NCI-H1694 (cell line): ENCODE data around the gene ZNF444.
A peak's percentile ranks its signal among the peaks of the same experiment; 100 is the strongest.

Source experiments
- DNase-seq: peaks from one replicate; lab custom pipeline; 2025; lab: John Stamatoyannopoulos, UW

Gene ZNF444

DNA sequence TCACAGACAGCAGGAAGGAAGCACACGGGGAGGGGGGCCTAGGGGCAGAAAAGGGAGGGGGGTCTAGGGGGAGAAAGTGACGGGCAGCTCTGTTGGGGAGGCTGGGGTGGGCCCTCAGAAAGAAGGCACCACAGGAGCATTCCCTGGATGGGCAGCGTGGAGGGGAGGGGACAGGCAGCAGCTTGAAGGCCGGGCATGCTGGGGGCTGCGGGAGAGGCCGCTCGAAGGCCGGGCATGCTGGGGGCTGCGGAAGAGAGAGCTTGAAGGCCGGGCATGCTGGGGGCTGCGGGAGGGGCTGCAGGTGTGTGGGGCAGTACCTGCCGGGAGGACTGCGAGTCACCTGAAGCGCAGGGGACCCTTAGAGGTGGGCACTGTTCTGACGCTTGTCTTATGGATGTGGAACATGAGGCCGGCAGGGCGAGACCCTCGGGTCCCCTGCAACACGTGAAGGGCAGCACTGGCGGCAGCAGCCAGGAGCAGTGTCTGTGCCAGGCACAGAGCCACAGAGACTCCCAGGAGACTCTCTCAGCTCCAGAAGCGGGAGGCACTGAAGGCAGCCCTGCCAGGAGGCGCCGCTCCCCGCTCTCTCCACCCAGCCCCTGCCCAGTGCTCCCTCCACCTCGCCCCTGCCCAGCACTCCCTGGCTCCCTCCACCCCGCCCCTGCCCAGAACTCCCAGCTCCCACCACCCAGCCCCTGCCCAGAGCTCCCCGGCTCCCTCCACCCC is 33.3 kb upstream of the ZNF444 start:
- peak; percentile 8 for DNase-seq

GRCh38 chr19:56108447-56109195 is 32.5 kb upstream of the ZNF444 start:
- DNase-seq = no peak

DNA sequence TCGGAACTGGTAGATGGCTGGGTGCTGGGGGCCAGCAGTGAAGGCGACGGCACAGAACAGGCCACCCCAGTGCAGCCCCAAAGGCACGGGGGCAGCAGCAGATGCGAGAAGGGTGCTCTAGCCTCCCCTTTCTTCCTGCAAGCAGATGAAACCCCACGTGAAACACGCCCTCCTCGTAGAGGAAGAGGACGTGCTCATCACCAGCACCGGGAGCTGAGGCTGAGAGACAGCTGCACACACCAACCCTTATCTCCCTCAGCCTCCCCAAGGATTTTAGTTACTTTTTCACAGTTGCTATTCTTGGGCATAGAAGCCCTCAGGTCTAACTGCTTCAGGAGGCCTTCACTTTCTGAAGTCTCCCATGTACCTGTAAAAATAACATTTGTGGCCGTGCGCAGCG is 31.9 kb upstream of the ZNF444 start:
- no peak for DNase-seq

DNA sequence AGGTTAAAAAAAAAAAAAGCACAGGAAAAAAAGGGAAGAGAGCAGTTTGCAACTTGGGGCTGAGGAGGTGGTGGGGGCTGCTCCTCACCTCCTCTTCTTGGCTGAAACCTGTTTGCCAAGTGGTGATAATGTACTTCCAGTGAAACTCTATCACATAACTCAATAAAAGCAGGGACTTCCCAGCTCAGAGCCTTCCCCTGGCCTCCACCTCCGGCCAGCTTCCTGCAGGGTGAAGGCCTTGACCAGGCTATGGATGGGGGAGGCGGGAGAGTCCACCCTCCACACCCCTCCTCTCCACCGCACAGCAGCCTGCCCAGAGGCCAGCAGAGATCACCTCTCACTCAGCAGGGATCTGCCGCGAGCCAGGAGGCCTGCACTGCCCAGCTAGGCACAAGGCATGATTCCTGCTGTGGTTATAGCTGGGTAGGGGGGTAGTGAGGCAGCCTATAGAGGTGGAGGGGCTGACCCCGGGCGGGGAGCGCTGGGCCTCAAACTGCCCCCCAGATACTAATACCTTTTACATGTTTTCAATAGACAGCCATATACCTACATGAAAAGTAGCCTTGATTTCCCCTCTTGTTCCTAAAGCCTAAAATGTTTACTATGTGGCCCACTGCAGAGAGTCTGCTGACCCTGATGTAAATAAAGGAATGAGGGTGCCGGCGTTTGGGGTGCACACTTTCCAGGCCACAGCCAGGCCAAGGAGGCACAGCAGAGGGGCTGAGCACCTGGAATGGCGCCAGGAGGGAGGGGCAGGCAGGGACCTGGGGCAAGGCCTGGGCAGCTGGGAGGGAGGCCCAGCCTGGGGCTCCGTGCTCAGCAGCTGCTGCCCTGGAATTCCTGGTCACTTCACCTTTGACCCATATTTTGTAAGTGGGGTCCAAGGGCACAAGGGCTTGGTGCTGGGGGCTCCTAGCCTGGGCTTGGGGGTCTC is 30.3 kb upstream of the ZNF444 start:
- DNase-seq = no peak

GRCh38 chr19:56111601-56112312 is 29.3 kb upstream of the ZNF444 start:
- DNase-seq = no peak

- DNase-seq = no peak
Measured at GRCh38 chr19:56112313-56112709, 28.8 kb upstream of the ZNF444 start.

DNA sequence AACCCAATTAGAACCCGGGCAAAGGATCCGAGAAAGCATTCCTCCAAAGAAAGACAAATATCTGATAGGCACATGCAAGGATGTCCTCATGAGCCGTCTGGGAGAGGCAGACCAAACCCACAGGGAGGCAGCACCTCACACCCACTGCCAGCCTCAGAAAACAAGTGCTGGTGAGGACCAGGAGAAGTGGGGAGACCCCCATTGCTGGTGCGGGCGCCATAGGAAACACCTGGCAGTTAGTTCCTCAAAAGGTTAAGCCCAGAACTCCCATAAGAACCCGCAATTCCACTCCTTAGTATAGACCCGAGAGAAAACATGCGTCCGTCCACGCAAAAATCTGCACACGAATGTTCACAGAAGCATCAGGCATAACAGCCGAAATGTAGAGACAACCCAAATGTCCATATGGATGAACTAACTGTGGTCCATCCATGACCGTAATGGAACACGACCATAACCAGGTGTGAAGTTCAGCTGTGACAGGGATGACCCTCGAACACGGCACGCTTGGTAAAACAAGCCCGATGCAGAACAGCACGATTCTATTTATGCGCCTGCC is 27.9 kb upstream of the ZNF444 start:
- DNase-seq = no peak

- DNase-seq = no peak
Measured at GRCh38 chr19:56114051-56114777, 26.9 kb upstream of the ZNF444 start.

GRCh38 chr19:56114778-56115110 is 26.3 kb upstream of the ZNF444 start:
- no peak for DNase-seq

DNA sequence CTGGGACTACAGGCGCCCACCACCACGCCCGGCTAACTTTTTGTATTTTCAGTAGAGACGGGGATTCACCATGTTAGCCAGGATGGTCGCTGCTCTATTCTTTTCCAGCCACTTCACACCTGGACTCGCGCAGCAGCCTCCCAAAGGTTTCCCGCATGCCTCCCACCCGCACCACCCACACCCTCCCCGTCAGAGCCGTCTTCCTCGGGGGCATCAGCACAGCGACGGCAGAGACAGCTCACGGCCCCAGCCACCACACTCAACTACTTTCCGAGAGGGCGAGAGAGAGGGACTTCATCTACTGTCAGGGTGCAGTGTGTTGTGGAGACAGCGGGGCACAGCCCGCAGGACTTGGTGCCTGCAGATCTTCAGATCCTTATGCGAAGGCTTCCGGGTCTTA is 25.6 kb upstream of the ZNF444 start:
- DNase-seq = no peak

DNA sequence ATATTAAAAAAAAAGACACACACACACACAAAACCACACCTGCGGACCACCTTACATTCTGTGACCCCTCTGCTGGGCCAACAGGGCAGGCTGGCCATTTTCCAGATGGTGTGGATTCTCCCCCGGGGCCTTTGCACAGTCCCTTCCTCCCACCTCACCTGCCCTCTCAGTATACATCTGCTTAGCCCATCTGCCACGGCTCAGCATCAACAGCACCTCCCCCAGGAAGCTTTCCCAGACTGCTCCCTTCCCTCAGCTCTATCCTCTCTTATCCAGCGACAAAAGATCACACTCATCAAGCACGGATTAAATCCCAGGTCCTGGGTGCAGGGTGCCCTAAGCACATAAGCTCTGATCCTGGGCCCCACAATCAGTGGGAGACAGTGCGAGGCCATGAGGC is 24.5 kb upstream of the ZNF444 start:
- DNase-seq = no peak

DNA sequence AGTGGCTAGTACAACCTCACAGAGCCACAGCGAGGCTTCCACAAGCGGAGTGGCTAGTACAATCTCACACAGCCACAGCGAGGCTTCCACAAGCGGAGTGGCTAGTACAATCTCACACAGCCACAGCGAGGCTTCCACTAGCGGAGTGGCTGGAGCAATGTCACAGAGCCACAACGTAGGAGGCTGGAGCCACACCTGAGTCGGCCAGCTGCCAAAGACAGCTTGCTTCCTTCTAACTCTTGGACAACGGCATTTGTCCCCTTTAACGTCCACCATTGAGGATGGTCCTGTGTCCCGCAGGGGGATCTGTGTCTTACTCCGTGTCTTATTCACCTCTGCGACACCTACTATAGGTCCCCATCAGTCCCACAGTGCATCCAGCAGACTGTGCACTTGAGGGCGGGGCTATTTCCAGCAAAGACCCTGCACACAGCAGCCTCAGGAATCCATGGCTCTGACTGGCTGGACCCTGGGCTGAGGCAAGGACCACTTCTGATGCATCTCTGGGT is 23.7 kb upstream of the ZNF444 start:
- DNase-seq = no peak

GRCh38 chr19:56117889-56118288 is 23.2 kb upstream of the ZNF444 start:
- DNase-seq = no peak

DNA sequence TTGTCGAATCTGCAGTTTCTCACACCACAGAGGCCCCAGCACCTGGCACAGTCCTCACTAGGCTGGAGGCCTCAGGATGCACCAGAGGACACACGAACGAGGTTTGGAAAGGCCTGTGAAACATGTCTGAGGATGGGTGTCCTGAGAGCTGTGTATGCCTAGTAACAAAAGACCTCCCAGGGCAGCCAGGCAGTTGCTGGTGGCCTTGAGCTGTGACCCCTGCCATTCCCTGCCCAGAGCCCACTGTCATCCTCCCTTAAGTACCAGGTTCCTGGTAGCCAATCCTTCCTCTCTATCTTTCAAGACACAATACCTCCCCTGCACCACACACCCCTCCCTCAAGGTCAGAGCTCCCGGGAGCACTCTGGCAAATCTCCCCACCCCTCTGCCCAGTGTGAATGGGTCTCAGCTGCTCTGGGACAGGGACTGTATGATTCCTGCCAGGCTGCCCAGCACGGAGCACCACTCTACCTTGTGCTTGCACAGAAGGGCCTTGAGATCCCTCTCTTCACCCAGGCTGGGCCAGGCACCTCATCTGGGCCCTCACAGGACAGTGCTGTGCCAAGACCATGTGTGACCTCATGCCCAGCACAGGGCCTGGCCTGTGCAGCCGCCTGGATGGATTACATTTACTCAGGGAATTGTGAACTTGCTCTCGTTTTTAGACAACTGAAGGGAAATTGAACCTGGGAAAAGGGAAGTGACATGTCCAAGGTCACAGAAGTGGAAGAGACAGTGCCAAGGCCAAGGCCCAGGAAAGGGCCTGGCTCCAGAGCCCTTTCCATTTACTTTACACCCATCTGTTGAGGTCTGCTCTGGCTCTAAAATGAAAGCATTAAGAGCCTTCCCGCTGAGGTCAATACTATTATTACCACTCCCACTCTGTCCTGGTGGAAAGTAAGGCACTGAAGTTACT is 22.2 kb upstream of the ZNF444 start:
- DNase-seq = no peak

DNA sequence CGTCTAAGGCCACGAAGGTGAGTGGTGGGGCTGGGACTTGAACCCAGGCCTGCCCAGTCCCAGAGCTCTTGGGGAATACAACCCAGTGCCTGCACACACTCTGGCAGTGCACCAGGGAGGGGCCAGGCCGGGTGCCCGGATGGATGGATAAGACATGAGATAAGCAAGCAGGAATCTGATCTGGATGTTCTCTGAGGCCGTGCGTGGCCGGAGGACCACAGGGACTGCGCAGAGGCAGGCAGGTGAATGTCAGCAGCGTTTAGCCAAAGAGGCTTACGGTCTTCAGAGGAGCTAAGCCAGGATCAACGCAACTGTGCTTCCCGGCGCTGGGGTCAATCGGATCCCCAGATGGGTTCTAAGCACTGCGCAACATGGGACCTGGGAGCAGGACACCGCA is 21.5 kb upstream of the ZNF444 start:
- no peak for DNase-seq

GRCh38 chr19:56120002-56120370 is 21.1 kb upstream of the ZNF444 start:
- DNase-seq = no peak

DNA sequence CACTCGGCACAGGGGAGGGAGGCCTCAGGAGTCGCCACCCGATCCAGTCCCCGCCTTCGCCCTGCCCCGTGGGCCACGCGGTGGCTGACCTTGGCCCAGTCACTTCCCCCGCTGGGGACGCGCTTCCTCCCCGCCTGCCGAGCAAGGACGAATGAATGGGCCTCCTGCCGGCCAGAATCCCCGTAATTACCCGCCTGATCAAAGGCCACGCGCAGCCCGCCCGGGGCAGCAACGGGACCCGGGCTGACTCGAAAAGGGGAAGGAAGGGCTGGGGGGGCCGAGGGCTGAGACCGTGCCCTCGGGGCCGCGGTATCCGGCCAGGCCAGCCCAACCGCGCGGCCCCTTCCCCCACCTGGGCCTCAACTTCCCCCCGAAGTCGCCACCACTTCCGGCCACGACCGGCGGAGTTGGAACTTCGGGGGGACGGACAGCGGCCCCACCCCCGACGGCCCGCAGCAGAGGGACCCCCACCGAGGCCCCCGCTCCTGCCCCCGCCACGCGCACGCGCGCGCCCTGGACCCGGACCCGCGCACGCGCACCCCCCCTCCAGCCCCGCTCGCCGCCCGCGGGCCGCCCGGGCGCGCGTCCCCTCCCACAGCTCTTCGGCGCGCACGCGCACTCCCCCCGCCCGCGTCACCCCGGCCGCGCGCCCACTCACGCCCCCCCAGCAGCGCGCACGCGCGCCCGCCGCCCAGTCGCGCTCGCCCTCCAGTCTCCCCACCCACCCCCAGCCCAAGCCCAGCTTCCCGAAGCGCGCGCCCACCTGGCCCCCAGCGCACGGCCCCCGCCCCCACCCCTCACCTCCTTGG is 20.5 kb upstream of the ZNF444 start:
- peak; percentile 56 for DNase-seq

GRCh38 chr19:56121180-56122167 is 19.6 kb upstream of the ZNF444 start, which contains the start of gene ZNF787:
TSS of gene ZNF787 (minus strand) at chr19:56121295. CDS start at chr19:56103217, 18,078 bp downstream.
- peak; percentile 94 for DNase-seq
